Thoracic aorta (tissue), 2 donors: Measurements from ENCODE around the gene LCN10. TPM values are rescaled to one million over a fixed set of nuclear protein-coding genes. Genes with fewer than 3 reads are reported as not detected.

Experiments used
- ATAC-seq: fragments of 150-250 bp; one replicate; pipeline ENCODE4 v1.8.0; 2017; ENCODE audit warnings: low read depth; ENCODE audit not compliant: insufficient number of reproducible peaks, low FRiP score
- DNase-seq: peaks from one replicate; pipeline ENCODE4 v3.0.0-alpha.2; 2020; ENCODE audit warnings: low spot score
- H3K27ac ChIP-seq, 2 donors: fragments of 200-600 bp; sonication (generic); 1 replicate in 1 of 2; 2 replicates in 1 of 2; pipeline ENCODE4 v1.5.1; 2016; ENCODE audit warnings: mild to moderate bottlenecking in 2 of 2, moderate library complexity in 2 of 2
- H3K27me3 ChIP-seq: fragments of 200-600 bp; sonication (generic); replicated peaks from 2 replicates; pipeline ENCODE4 v1.6.0; 2016; ENCODE audit warnings: mild to moderate bottlenecking; ENCODE audit not compliant: insufficient read depth
- H3K36me3 ChIP-seq: fragments of 200-600 bp; sonication (generic); one replicate; pipeline ENCODE4 v1.5.1; 2016
- H3K4me1 ChIP-seq, 2 donors: fragments of 200-600 bp; sonication (generic); 1 replicate in 1 of 2; 2 replicates in 1 of 2; pipeline versions ENCODE4 v1.5.1 to v1.6.0; 2016; ENCODE audit warnings: low read depth in 2 of 2, mild to moderate bottlenecking in 1 of 2; ENCODE audit not compliant: control insufficient read depth in 1 of 2
- H3K4me3 ChIP-seq: fragments of 200-600 bp; sonication (generic); 2 replicates; pipeline ENCODE4 v1.5.1; 2016; ENCODE audit warnings: mild to moderate bottlenecking
- H3K9me3 ChIP-seq: fragments of 200-600 bp; sonication (generic); 2 replicates; pipeline ENCODE4 v1.5.1; 2016
- total RNA-seq, 2 donors: library from RNA; depleted of rRNA; stranded (reverse); fragments of >200 nt; gene quantifications; one replicate each; pipeline versions ENCODE4 v1.1.0 to v1.2.3, GENCODE V29; 2016
- TF ChIP-seq, protein P1 (sequence below): fragments of 200-600 bp; sonication (generic); IDR thresholded peaks from one replicate; pipeline ENCODE4 v1.5.1; 2019; ENCODE audit warnings: antibody characterized with exemption

Gene LCN10
- total RNA-seq, 2 donors from 2014 or later = 3.1 to 9.4 TPM

DNA sequence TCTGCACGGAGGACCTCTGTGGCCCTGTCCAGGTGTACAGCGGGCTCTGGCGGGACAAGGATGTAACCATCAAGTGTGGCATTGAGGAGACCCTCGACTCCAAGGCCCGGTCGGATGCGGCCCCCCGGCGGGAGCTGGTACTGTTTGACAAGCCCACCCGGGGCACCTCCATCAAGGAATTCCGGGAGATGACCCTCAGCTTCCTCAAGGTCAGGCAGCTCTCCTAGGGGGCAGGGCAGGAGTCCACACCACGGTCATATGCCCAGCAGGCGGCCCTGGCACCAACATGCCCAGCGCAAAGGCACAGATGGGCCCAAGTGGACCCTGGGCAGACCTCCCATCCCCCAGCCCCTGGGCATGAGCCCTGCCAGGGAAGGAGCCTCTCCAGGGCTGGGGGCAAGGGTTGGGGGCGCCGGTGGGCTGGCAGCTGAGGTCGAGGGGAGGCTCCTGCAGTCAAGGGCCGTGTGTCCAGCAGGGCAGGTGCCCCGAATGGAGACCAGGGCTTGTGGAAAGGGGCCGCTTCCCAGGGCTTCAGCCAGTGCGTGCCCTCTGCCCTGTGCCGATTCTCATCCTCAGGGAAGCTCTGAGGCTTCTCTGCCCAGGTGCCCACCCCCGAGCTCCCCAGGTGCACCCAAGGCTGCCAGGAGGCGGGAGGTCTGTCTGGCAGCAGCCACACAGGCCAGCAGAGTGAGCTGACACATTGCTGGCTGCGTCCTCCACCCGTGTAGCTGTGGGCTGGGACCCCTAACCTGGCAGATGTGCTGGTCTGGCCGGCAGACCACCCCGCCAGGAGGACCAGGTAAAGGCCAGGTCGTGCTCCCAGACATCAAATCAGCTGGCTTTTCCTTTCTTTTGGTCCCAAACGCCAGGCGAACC lies 20.4 kb downstream of the LCN10 start:
- H3K27ac ChIP-seq = no peak overlapping the region
- ATAC-seq (no peak), DNase-seq (no peak)
- peaks cover 21% of the 10 kb centered on the region for H3K36me3 ChIP-seq
- H3K4me3 ChIP-seq = no peak overlapping the region
- peaks cover 8 to 17% of the 10 kb centered on the region in 2 donors for H3K4me1 ChIP-seq
- no peaks in the 10 kb centered on the region for H3K9me3 ChIP-seq
- TF ChIP-seq, protein P1, sequence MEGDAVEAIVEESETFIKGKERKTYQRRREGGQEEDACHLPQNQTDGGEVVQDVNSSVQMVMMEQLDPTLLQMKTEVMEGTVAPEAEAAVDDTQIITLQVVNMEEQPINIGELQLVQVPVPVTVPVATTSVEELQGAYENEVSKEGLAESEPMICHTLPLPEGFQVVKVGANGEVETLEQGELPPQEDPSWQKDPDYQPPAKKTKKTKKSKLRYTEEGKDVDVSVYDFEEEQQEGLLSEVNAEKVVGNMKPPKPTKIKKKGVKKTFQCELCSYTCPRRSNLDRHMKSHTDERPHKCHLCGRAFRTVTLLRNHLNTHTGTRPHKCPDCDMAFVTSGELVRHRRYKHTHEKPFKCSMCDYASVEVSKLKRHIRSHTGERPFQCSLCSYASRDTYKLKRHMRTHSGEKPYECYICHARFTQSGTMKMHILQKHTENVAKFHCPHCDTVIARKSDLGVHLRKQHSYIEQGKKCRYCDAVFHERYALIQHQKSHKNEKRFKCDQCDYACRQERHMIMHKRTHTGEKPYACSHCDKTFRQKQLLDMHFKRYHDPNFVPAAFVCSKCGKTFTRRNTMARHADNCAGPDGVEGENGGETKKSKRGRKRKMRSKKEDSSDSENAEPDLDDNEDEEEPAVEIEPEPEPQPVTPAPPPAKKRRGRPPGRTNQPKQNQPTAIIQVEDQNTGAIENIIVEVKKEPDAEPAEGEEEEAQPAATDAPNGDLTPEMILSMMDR = no peak
- H3K27me3 ChIP-seq = no peaks in the 10 kb centered on the region

DNA sequence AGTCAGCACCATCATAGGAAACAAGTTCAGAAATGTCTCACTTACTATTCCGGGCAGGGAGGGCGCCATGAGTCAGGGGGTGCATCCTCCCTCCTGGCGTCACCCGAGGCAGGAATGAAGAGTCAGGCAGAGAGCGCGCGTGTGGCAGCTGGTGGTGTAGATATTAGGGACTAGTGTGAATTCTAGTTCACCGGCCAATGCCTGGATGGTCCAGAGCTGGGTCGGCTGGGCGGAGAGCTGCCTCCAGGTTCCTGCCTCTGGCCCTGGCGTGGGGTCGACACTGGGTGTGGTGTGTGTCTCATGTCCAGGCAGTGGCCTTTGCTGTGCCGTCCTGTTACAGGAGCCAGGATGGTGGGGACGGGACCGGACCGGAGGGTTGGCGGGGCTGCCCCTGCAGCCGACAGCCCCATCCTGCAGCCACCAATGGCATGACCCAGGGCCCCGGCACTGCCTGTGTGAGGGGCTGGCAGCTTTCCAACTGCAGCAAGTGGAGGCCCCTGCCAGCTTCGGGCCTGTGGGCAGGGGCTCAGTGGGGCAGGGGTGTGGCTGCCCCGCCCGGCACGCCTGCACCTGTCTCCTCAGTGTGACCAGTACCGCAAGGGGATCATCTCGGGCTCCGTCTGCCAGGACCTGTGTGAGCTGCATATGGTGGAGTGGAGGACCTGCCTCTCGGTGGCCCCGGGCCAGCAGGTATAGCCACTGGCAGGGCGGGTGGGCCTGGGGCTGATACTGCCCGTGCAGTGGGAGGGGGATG lies 21.2 kb downstream of the LCN10 start:
- no peak overlapping the region for H3K27ac ChIP-seq

DNA sequence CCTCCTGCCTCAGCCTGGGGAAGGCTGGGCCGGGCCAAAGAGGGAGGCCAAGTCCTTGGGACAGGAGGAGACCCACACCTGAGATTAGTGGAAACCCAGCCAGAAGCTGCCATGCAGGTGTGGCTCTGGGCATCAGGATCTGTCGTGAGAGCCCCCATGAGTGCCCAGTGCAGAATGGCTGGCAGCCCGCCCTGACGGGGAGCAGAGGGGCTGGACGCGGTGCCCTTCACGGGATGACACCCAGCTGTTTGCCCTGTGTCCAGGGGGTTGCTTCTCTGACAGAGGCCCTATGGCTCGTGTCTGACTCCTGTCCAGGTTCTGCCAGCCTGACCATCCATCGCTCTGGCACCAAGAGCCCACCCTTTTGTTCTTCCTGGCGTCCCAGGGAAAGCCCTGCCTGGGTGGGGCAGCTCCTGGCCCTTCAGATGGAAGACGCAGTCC lies 21.8 kb downstream of the LCN10 start:
- DNase-seq = no peak
- TF ChIP-seq, protein P1 = no peak
- Histone ChIP-seq H3K27me3 (no peaks in the 10 kb centered on the region), H3K4me3 (no peak overlapping the region), H3K9me3 (no peaks in the 10 kb centered on the region), H3K27ac (no peak overlapping the region), H3K4me1 (peaks cover 0 to 2% of the 10 kb centered on the region in 2 donors), H3K36me3 (peaks cover 21% of the 10 kb centered on the region)
- no peak for ATAC-seq

More for the DNA sequence above, 21.2 kb downstream of the LCN10 start:
- ATAC-seq = no peak
- peaks cover 21% of the 10 kb centered on the region for H3K36me3 ChIP-seq
- no peaks in the 10 kb centered on the region for H3K27me3 ChIP-seq
- no peaks in the 10 kb centered on the region for H3K9me3 ChIP-seq
- DNase-seq = no peak
- H3K4me1 ChIP-seq = peaks cover 0 to 8% of the 10 kb centered on the region in 2 donors
- no peak overlapping the region for H3K4me3 ChIP-seq
- TF ChIP-seq, protein P1 = no peak

DNA sequence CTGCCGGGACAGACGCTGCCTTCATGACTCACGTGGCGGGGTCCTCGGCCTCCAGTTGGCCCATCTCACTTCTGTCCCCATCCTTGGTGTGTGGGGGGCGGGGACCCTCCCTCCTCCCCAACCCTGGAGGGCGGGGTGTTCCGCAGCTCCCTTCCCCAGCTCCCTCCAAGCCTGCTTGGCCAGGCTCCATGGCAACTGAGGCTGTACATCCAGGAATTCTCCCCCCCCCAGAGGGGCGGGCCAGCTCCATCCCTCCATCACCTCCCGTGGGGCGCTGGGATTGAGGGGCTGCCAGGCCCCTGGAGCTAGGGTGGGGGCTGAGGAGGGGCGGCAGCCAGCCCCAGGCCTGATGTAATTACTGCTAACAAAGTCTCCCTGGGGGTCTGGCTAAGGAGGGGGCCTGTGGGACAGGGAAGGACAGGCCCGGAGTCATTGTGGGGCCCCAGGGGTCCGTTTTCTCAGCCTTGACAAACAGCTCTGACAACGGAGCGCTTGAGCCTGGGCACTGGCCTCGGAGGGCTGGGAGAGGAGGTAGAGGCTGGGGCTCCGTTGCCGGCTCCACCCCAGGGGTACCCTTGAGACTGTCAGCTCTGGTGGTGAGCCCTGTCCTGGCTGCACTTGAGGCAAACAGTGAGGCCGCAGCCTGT lies 22.4 kb downstream of the LCN10 start:
- Histone ChIP-seq H3K27me3 (no peaks in the 10 kb centered on the region), H3K4me3 (no peak overlapping the region), H3K4me1 (no peaks in the 10 kb centered on the region), H3K9me3 (no peaks in the 10 kb centered on the region), H3K27ac (no peak overlapping the region), H3K36me3 (peaks cover 20% of the 10 kb centered on the region)
- DNase-seq (no peak), ATAC-seq (no peak)
- TF ChIP-seq, protein P1 = no peak
